Measurements from ENCODE around the gene OLFM1. TPM values are rescaled to one million over a fixed set of nuclear protein-coding genes. Genes with fewer than 3 reads are reported as not detected.

Gene OLFM1
- total and polyA plus RNA-seq, 4 donors = 2.0 to 5.9 (median 4.4) TPM

DNA sequence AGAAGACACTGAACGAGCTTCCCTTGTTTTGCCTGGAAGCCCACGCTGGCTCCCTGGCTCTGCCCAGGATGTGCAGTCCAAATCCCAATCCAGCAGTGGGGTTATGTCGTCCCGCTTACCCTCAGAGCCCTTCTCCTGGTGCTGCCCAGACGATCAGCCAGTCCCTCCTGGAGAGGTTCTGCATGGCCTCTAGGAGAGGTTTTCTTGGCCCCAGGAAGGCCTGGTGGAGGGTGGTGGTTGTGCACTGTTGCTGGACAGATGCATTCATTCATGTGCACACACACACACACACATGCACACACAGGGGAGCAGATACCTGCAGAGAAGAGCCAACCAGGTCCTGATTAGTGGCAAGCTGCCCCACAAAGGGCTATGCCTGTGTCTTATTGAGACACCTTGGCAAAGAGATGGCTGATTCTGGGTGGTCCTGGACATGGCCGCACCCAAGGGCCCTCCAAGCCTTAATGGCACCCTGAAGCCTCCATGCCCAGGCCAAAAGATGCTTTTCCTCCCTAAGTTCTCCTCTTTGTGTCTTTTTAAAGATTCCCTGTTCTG lies 10.5 kb upstream of the OLFM1 start:
- DNase-seq (ENCODE audit: low spot score) = no peak
- H3K4me3 ChIP-seq (ENCODE audit: low read depth in 1 of 3, low read length in 3 of 3) = no peak overlapping the region
- 69% methylated on average over 6 of the region's 6 CpGs for WGBS
- no peak overlapping the region for H3K9ac ChIP-seq (ENCODE audit: low read depth in 1 of 2, low read length in 2 of 2)
- no peak overlapping the region for H3K27ac ChIP-seq (ENCODE audit: low read depth in 1 of 2, low read length in 2 of 2)
- H3K27me3 ChIP-seq (ENCODE audit: control insufficient read depth in 4 of 4, insufficient read depth in 4 of 4, low read length in 3 of 4) = peaks cover 0 to 6% (median 3%) of the 10 kb centered on the region in 4 donors
- no peaks in the 10 kb centered on the region for H3K36me3 ChIP-seq (ENCODE audit: control insufficient read depth in 4 of 4, insufficient read depth in 3 of 4, low read depth in 1 of 4, low read length in 3 of 4)
- TF ChIP-seq, protein P1, sequence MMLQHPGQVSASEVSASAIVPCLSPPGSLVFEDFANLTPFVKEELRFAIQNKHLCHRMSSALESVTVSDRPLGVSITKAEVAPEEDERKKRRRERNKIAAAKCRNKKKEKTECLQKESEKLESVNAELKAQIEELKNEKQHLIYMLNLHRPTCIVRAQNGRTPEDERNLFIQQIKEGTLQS (IDR thresholded peaks at IDR 0.05) = no peak
- no peak for TF ChIP-seq GABPA (IDR thresholded peaks at IDR 0.05 in 1 of 2, conservative IDR thresholded peaks at IDR 0.05 in 1 of 2)
- no peak for TF ChIP-seq EGR1 (IDR thresholded peaks at IDR 0.05; ENCODE audit: low read depth in 2 of 2)
- no peak for TF ChIP-seq RAD21 (IDR thresholded peaks at IDR 0.05)
- no peak for TF ChIP-seq FOXA2 (IDR thresholded peaks at IDR 0.05)
- TF ChIP-seq, protein P2, sequence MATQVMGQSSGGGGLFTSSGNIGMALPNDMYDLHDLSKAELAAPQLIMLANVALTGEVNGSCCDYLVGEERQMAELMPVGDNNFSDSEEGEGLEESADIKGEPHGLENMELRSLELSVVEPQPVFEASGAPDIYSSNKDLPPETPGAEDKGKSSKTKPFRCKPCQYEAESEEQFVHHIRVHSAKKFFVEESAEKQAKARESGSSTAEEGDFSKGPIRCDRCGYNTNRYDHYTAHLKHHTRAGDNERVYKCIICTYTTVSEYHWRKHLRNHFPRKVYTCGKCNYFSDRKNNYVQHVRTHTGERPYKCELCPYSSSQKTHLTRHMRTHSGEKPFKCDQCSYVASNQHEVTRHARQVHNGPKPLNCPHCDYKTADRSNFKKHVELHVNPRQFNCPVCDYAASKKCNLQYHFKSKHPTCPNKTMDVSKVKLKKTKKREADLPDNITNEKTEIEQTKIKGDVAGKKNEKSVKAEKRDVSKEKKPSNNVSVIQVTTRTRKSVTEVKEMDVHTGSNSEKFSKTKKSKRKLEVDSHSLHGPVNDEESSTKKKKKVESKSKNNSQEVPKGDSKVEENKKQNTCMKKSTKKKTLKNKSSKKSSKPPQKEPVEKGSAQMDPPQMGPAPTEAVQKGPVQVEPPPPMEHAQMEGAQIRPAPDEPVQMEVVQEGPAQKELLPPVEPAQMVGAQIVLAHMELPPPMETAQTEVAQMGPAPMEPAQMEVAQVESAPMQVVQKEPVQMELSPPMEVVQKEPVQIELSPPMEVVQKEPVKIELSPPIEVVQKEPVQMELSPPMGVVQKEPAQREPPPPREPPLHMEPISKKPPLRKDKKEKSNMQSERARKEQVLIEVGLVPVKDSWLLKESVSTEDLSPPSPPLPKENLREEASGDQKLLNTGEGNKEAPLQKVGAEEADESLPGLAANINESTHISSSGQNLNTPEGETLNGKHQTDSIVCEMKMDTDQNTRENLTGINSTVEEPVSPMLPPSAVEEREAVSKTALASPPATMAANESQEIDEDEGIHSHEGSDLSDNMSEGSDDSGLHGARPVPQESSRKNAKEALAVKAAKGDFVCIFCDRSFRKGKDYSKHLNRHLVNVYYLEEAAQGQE (IDR thresholded peaks at IDR 0.05) = no peak
- TF ChIP-seq JUND (IDR thresholded peaks at IDR 0.05) = no peak
- TF ChIP-seq HNF4A (conservative IDR thresholded peaks at IDR 0.05) = no peak
- TF ChIP-seq NR2F2 (IDR thresholded peaks at IDR 0.05) = no peak
- no peak for TF ChIP-seq ZBTB33 (IDR thresholded peaks at IDR 0.05)
- H3K9me3 ChIP-seq (ENCODE audit: control insufficient read depth in 4 of 4, low read length in 3 of 4) = no peaks in the 10 kb centered on the region
- no peaks in the 10 kb centered on the region for H3K4me1 ChIP-seq (ENCODE audit: control insufficient read depth in 4 of 4, insufficient read depth in 4 of 4, low read length in 3 of 4)

- Histone ChIP-seq H3K9me3 (ENCODE audit: control insufficient read depth in 4 of 4, low read length in 3 of 4) (no peaks in the 10 kb centered on the region), H3K4me3 (ENCODE audit: low read depth in 1 of 3, low read length in 3 of 3) (no peak overlapping the region), H3K9ac (ENCODE audit: low read depth in 1 of 2, low read length in 2 of 2) (no peak overlapping the region), H3K4me1 (ENCODE audit: control insufficient read depth in 4 of 4, insufficient read depth in 4 of 4, low read length in 3 of 4) (no peaks in the 10 kb centered on the region), H3K36me3 (ENCODE audit: control insufficient read depth in 4 of 4, insufficient read depth in 3 of 4, low read depth in 1 of 4, low read length in 3 of 4) (no peaks in the 10 kb centered on the region), H3K27ac (ENCODE audit: low read depth in 1 of 2, low read length in 2 of 2) (no peak overlapping the region), H3K27me3 (ENCODE audit: control insufficient read depth in 4 of 4, insufficient read depth in 4 of 4, low read length in 3 of 4) (peaks cover 0 to 6% (median 3%) of the 10 kb centered on the region in 4 donors)
- TF ChIP-seq, protein P3, sequence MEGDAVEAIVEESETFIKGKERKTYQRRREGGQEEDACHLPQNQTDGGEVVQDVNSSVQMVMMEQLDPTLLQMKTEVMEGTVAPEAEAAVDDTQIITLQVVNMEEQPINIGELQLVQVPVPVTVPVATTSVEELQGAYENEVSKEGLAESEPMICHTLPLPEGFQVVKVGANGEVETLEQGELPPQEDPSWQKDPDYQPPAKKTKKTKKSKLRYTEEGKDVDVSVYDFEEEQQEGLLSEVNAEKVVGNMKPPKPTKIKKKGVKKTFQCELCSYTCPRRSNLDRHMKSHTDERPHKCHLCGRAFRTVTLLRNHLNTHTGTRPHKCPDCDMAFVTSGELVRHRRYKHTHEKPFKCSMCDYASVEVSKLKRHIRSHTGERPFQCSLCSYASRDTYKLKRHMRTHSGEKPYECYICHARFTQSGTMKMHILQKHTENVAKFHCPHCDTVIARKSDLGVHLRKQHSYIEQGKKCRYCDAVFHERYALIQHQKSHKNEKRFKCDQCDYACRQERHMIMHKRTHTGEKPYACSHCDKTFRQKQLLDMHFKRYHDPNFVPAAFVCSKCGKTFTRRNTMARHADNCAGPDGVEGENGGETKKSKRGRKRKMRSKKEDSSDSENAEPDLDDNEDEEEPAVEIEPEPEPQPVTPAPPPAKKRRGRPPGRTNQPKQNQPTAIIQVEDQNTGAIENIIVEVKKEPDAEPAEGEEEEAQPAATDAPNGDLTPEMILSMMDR (IDR thresholded peaks at IDR 0.05; ENCODE audit: low read depth, low read length, missing input control) = no peak
- TF ChIP-seq, protein P2 (IDR thresholded peaks at IDR 0.05) = peak; percentile 97
- 51% methylated on average over 12 of the region's 12 CpGs for WGBS
- DNase-seq (ENCODE audit: low spot score) = no peak
Observed at GRCh38 chr9:135077497-135078200, 9.8 kb upstream of the OLFM1 start.

All from liver (tissue), 9 donors.